Suprapubic skin (tissue), 4 donors: ENCODE data around the gene HOXA6. TPM values are rescaled to one million over a fixed set of nuclear protein-coding genes. Genes with fewer than 3 reads are reported as not detected.

ENCODE experiments used
- DNase-seq, 2 donors: peaks; one replicate each; pipeline ENCODE4 v3.0.0-alpha.2; 2019; ENCODE audit warnings: low spot score in 2 of 2
- H3K27ac ChIP-seq: fragments of 200-600 bp; sonication (generic); one replicate; pipeline ENCODE4 v1.5.1; 2019
- H3K27me3 ChIP-seq: fragments of 200-600 bp; sonication (generic); one replicate; pipeline ENCODE4 v1.5.1; 2019
- H3K36me3 ChIP-seq: fragments of 200-600 bp; sonication (generic); one replicate; pipeline ENCODE4 v1.5.1; 2019
- H3K4me1 ChIP-seq: fragments of 200-600 bp; sonication (generic); one replicate; pipeline ENCODE4 v1.5.1; 2019
- H3K4me3 ChIP-seq: fragments of 200-600 bp; sonication (generic); one replicate; pipeline ENCODE4 v1.5.1; 2019; ENCODE audit warnings: mild to moderate bottlenecking
- H3K9me3 ChIP-seq: fragments of 200-600 bp; sonication (generic); one replicate; pipeline ENCODE4 v1.5.1; 2019
- CTCF ChIP-seq, 2 donors: fragments of 200-600 bp in 1 of 2; fragments of 450-650 bp in 1 of 2; sonication (generic) in 1 of 2; IDR thresholded peaks; one replicate each; pipeline ENCODE4 v1.5.1; 2016 to 2019; ENCODE audit warnings: antibody characterized with exemption in 2 of 2, mild to moderate bottlenecking in 1 of 2, moderate library complexity in 1 of 2
- EP300 ChIP-seq: sonication (generic); formaldehyde crosslinking; IDR thresholded peaks from one replicate; pipeline ENCODE4 v1.6.1; 2017; ENCODE audit warnings: antibody characterized with exemption
- POLR2A ChIP-seq, 2 donors: fragments of 450-650 bp; IDR thresholded peaks; one replicate each; pipeline ENCODE4 v1.6.1; 2017; ENCODE audit warnings: antibody characterized with exemption in 2 of 2, mild to moderate bottlenecking in 2 of 2, moderate library complexity in 2 of 2
- POLR2AphosphoS5 ChIP-seq, 3 donors: sonication (generic); formaldehyde crosslinking; IDR thresholded peaks; one replicate each; pipeline ENCODE4 v1.6.1; 2017; ENCODE audit warnings: antibody characterized with exemption in 3 of 3
- WGBS: methylation state at CpG from one replicate; pipeline ENCODE4 v1.1.5; 2018; 5-methylcytosine and 5-hydroxymethylcytosine counted together
- total RNA-seq, 4 donors: library from RNA; depleted of rRNA; stranded (reverse); fragments of >200 nt; gene quantifications; one replicate each; pipeline ENCODE4 v1.1.0, GENCODE V29; 2016

The HOXA6 gene
- total RNA-seq, 4 donors from 2014 or later: 4.0 to 9.3 (median 6.4) TPM

GRCh38 chr7:27193335-27194001, 45.9 kb upstream of the HOXA6 start:
- H3K9me3 ChIP-seq: no peaks in the 10 kb centered on the region
- peaks cover 100% of the 10 kb centered on the region for H3K27me3 ChIP-seq
- H3K4me1 ChIP-seq: peaks cover 36% of the 10 kb centered on the region
- no peaks in the 10 kb centered on the region for H3K36me3 ChIP-seq
- TF ChIP-seq POLR2A (IDR thresholded peaks at IDR 0.05) (no peak), POLR2AphosphoS5 (IDR thresholded peaks at IDR 0.05) (no peak), EP300 (no peak), CTCF (IDR thresholded peaks at IDR 0.05) (no peak)
- peak; percentile 44 to 76 for DNase-seq
- WGBS: 61% methylated on average over 29 of the region's 29 CpGs
- peak overlapping the region; percentile 45 for H3K4me3 ChIP-seq
- no peak overlapping the region for H3K27ac ChIP-seq

GRCh38 chr7:27192546-27193334, 45.2 kb upstream of the HOXA6 start:
- 8% methylated on average over 54 of the region's 78 CpGs for WGBS
- Histone ChIP-seq H3K27ac (no peak overlapping the region), H3K36me3 (no peaks in the 10 kb centered on the region), H3K9me3 (no peaks in the 10 kb centered on the region), H3K4me3 (peak overlapping the region; percentile 45), H3K4me1 (peaks cover 36% of the 10 kb centered on the region), H3K27me3 (peaks cover 100% of the 10 kb centered on the region)
- TF ChIP-seq POLR2A (IDR thresholded peaks at IDR 0.05) (no peak), EP300 (no peak), POLR2AphosphoS5 (IDR thresholded peaks at IDR 0.05) (no peak), CTCF (IDR thresholded peaks at IDR 0.05) (no peak)
- peak; percentile 62 to 79 for DNase-seq

DNA sequence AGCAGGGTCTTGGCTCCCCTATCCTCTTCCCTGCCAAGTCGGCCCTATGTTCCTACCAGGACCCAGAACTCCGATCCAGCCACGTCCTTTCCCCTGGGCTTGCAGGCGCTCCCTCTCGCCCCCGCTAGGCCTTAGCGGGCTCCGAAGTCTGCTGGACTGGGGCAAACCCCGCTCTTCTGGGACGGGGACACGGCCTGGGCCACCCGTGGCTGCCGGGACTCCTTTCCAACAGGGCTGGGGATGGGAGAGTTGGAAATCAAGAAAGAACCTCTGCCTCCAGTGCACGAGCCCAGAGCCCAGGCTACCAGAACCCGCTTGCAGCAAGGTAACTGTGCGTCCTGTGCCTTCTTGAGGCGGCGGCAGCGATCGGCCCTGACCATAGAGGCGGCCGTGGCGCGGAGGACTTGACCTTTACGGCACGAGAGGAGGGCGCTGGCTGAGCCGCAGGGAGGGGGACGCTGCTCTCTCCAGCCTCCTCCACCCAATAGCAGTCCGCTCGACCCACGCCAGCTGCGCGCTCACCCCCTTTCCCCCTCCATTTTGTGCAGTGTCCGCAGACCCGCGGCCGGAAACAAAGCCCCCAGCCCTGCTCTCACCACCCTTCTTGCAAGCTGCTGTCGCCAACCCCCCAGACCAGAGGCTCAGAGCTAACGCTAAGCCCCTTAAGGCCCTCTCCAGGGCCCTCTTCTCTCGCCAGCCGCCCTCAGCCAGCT, 44.4 kb upstream of the HOXA6 start:
- Histone ChIP-seq H3K4me3 (peak overlapping the region; percentile 45), H3K27me3 (peaks cover 100% of the 10 kb centered on the region), H3K36me3 (no peaks in the 10 kb centered on the region), H3K9me3 (no peaks in the 10 kb centered on the region), H3K27ac (no peak overlapping the region), H3K4me1 (peaks cover 37% of the 10 kb centered on the region)
- no peak for TF ChIP-seq POLR2AphosphoS5 (IDR thresholded peaks at IDR 0.05)
- no peak for TF ChIP-seq POLR2A (IDR thresholded peaks at IDR 0.05)
- no peak for TF ChIP-seq EP300
- DNase-seq: peak; percentile 69 to 80
- 55% methylated on average over 21 of the region's 42 CpGs for WGBS

GRCh38 chr7:27191161-27191731, 43.7 kb upstream of the HOXA6 start:
- H3K4me3 ChIP-seq: no peak overlapping the region
- TF ChIP-seq POLR2AphosphoS5 (IDR thresholded peaks at IDR 0.05): no peak
- TF ChIP-seq CTCF (IDR thresholded peaks at IDR 0.05): no peak
- TF ChIP-seq EP300: no peak
- no peak for TF ChIP-seq POLR2A (IDR thresholded peaks at IDR 0.05)
- 88% methylated on average over 15 of the region's 15 CpGs for WGBS
- no peak overlapping the region for H3K27ac ChIP-seq
- peak; percentile 45 to 63 for DNase-seq
- peaks cover 35% of the 10 kb centered on the region for H3K4me1 ChIP-seq
- peaks cover 98% of the 10 kb centered on the region for H3K27me3 ChIP-seq
- no peaks in the 10 kb centered on the region for H3K36me3 ChIP-seq
- H3K9me3 ChIP-seq: no peaks in the 10 kb centered on the region

DNA sequence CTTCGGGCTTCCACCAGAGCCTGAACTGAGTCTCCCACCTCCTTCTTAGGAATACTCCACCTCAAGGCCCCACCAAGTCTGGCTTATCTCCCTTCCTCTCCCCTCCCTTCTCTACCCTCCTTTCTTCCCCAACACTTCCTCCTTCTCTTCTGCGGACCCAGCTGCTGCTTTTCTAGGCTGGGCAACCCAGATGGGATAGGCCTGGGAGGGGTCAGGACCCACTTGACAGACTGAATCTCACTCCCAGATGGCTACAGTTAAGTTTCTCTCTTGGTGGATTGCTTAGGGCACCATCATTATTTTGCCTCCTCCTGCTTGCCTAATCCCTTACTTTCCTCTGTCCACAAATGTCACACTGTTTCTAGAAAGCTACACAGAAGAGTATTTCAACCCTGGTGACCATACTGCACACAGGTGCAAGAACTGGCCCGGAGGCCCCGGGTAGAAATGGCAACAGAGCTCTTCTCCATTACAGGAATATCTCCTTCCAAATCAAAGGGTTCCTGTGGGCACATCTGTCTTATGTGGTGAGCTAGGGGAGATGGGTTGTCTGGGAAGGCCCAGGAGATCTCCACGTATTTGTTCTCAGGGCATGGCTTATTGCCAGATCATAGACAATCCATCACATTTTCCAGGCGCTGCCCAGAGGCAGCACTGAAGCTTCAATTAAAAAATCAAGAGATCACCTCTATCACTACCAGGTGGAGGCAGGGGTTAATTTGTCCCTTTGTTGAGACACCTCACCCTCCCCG, 42.6 kb upstream of the HOXA6 start:
- Histone ChIP-seq H3K27ac (no peak overlapping the region), H3K36me3 (no peaks in the 10 kb centered on the region), H3K9me3 (no peaks in the 10 kb centered on the region), H3K4me1 (peaks cover 45% of the 10 kb centered on the region), H3K4me3 (no peak overlapping the region), H3K27me3 (peaks cover 98% of the 10 kb centered on the region)
- no peak for TF ChIP-seq CTCF (IDR thresholded peaks at IDR 0.05)
- TF ChIP-seq POLR2AphosphoS5 (IDR thresholded peaks at IDR 0.05): no peak
- TF ChIP-seq EP300: no peak
- TF ChIP-seq POLR2A (IDR thresholded peaks at IDR 0.05): no peak
- 75% methylated on average over 7 of the region's 7 CpGs for WGBS
- peak; percentile 21 to 29 for DNase-seq
